Kidney epithelial cell (primary cell): ENCODE data around the gene RNF138. TPM values are rescaled to one million over a fixed set of nuclear protein-coding genes. Genes with fewer than 3 reads are reported as not detected.

Experiments
- DNase-seq: peaks from one replicate; pipeline ENCODE4 v3.0.0-alpha.2; 2010; ENCODE audit warnings: low read depth
- H3K27me3 ChIP-seq: 2 replicates; pipeline ENCODE4 v1.6.0; 2011; ENCODE audit warnings: low read length; ENCODE audit not compliant: control insufficient read depth, insufficient read depth
- H3K36me3 ChIP-seq: 2 replicates; pipeline ENCODE4 v1.5.1; 2011; ENCODE audit warnings: low read length; ENCODE audit not compliant: control insufficient read depth, insufficient read depth
- H3K4me3 ChIP-seq: 2 replicates; pipeline ENCODE4 v1.5.1; 2011; ENCODE audit warnings: low read depth, mild to moderate bottlenecking, control low read depth, low read length
- CTCF ChIP-seq: IDR thresholded peaks from 2 replicates; pipeline ENCODE4 v1.5.1; 2011; ENCODE audit warnings: mild to moderate bottlenecking, moderate library complexity, low read length, control low read depth, inconsistent platforms; ENCODE audit not compliant: insufficient read depth, poor library complexity, severe bottlenecking
- total RNA-seq: library from RNA; depleted of rRNA; stranded (reverse); fragments of >200 nt; gene quantifications from 2 replicates; pipeline ENCODE4 v1.2.3, GENCODE V29; 2015

The RNF138 gene
- total RNA-seq, 1 donor from 2014 or later = 18.6 TPM

- H3K36me3 ChIP-seq = no peaks in the 10 kb centered on the region
- H3K27me3 ChIP-seq = no peaks in the 10 kb centered on the region
- no peak overlapping the region for H3K4me3 ChIP-seq
- no peak for TF ChIP-seq CTCF
- DNase-seq = no peak
These were observed 5.3 kb downstream of the RNF138 start for GRCh38 chr18:32096946-32097345.

- H3K27me3 ChIP-seq = no peaks in the 10 kb centered on the region
- TF ChIP-seq CTCF = no peak
- no peak overlapping the region for H3K4me3 ChIP-seq
- no peak for DNase-seq
- no peaks in the 10 kb centered on the region for H3K36me3 ChIP-seq
These were observed 12.8 kb downstream of the RNF138 start for GRCh38 chr18:32104516-32104915.

GRCh38 chr18:32110005-32110404 lies 18.3 kb downstream of the RNF138 start:
- no peaks in the 10 kb centered on the region for H3K27me3 ChIP-seq
- DNase-seq = no peak
- no peak overlapping the region for H3K4me3 ChIP-seq
- TF ChIP-seq CTCF = no peak
- H3K36me3 ChIP-seq = no peaks in the 10 kb centered on the region

- Histone ChIP-seq H3K36me3 (no peaks in the 10 kb centered on the region), H3K4me3 (no peak overlapping the region), H3K27me3 (no peaks in the 10 kb centered on the region)
- no peak for TF ChIP-seq CTCF
- DNase-seq = no peak
These were observed 20.0 kb downstream of the RNF138 start for GRCh38 chr18:32111706-32112105.

- no peaks in the 10 kb centered on the region for H3K27me3 ChIP-seq
- no peak for DNase-seq
- TF ChIP-seq CTCF = no peak
- no peak overlapping the region for H3K4me3 ChIP-seq
- H3K36me3 ChIP-seq = no peaks in the 10 kb centered on the region
These were observed 21.2 kb downstream of the RNF138 start for GRCh38 chr18:32112826-32113225.

GRCh38 chr18:32114293-32114942 lies 22.7 kb downstream of the RNF138 start:
- Histone ChIP-seq H3K27me3 (no peaks in the 10 kb centered on the region), H3K36me3 (no peaks in the 10 kb centered on the region), H3K4me3 (no peak overlapping the region)
- TF ChIP-seq CTCF = no peak
- no peak for DNase-seq
